WTC11 (cell line): ENCODE results near the gene B3GNT9. TPM values are rescaled to one million over a fixed set of nuclear protein-coding genes. Genes with fewer than 3 reads are reported as not detected.

ENCODE experiments used
- ATAC-seq: fragments of 200-7000 bp; cut with Tn5 transposase; 2 replicates; pipeline ENCODE4 v1.10.0; 2021; ENCODE audit warnings: mild to moderate bottlenecking, moderate library complexity
- CTCF ChIA-PET: fragments of 300-600 bp; sonication (Branson Sonifier 250); formaldehyde crosslinking; loops from one replicate; lab custom pipeline; 2021; ENCODE audit warnings: antibody characterized with exemption; lab: Charles Lee
- POLR2A ChIA-PET: fragments of 350-600 bp; sonication (Branson Sonifier 250); formaldehyde crosslinking; loops from one replicate; lab custom pipeline; 2021; ENCODE audit warnings: antibody characterized with exemption; lab: Charles Lee
- DNase-seq: peaks from one replicate; pipeline ENCODE4 v3.0.0; 2021; ENCODE audit warnings: low spot score
- H3K27ac Mint-ChIP-seq: 2 replicates; pipeline ENCODE4 v1.8.0; 2021; ENCODE audit warnings: mixed read lengths
- H3K27me3 Mint-ChIP-seq: 2 replicates; pipeline ENCODE4 v1.8.0; 2021; ENCODE audit warnings: low read depth, mild to moderate bottlenecking, moderate library complexity, mixed read lengths
- H3K36me3 Mint-ChIP-seq: 2 replicates; pipeline ENCODE4 v1.8.0; 2021; ENCODE audit warnings: mixed read lengths
- H3K4me1 Mint-ChIP-seq: 2 replicates; pipeline ENCODE4 v1.8.0; 2022; ENCODE audit warnings: mixed read lengths
- H3K4me3 Mint-ChIP-seq: 2 replicates; pipeline ENCODE4 v1.8.0; 2021; ENCODE audit warnings: mild to moderate bottlenecking, moderate library complexity, mixed read lengths
- H3K9me3 Mint-ChIP-seq: 2 replicates; pipeline ENCODE4 v1.8.0; 2021; ENCODE audit warnings: mixed read lengths
- CBFB ChIP-seq: sonication (generic); formaldehyde crosslinking; IDR thresholded peaks from 2 replicates; pipeline ENCODE4 v1.8.1; 2022; ENCODE audit warnings: mild to moderate bottlenecking, low read depth, missing genetic modification reagents
- ESRRA ChIP-seq: sonication (generic); formaldehyde crosslinking; IDR thresholded peaks from 2 replicates; pipeline ENCODE4 v1.8.1; 2022; ENCODE audit warnings: mild to moderate bottlenecking, missing genetic modification reagents, borderline replicate concordance
- FOXP1 ChIP-seq: sonication (generic); formaldehyde crosslinking; IDR thresholded peaks from 2 replicates; pipeline ENCODE4 v1.8.0; 2022; ENCODE audit warnings: missing genetic modification reagents, mild to moderate bottlenecking, moderate library complexity, borderline replicate concordance
- GABPB1 ChIP-seq: sonication (generic); formaldehyde crosslinking; IDR thresholded peaks from 2 replicates; pipeline ENCODE4 v1.8.1; 2023; ENCODE audit warnings: mild to moderate bottlenecking, missing genetic modification reagents
- JAZF1 ChIP-seq: fragments of 250-450 bp; sonication (Bioruptor Pico); IDR thresholded peaks from 2 replicates; pipeline ENCODE4 v1.9.0; 2021; ENCODE audit warnings: moderate library complexity, mild to moderate bottlenecking, inconsistent platforms
- SP1 ChIP-seq: sonication (generic); formaldehyde crosslinking; conservative IDR thresholded peaks from 2 replicates; pipeline ENCODE4 v1.8.1; 2022; ENCODE audit warnings: missing genetic modification reagents
- TEAD1 ChIP-seq: sonication (generic); formaldehyde crosslinking; IDR thresholded peaks from 2 replicates; pipeline ENCODE4 v1.8.0; 2022; ENCODE audit warnings: mild to moderate bottlenecking, missing genetic modification reagents
- TEAD4 ChIP-seq: sonication (generic); formaldehyde crosslinking; IDR thresholded peaks from 2 replicates; pipeline ENCODE4 v1.8.0; 2022; ENCODE audit warnings: mild to moderate bottlenecking, missing genetic modification reagents
- total RNA-seq: library from RNA; stranded (reverse); gene quantifications from 3 replicates; pipeline ENCODE4 v1.2.3, GENCODE V29; 2021
- TF ChIP-seq, protein P1 (sequence below): sonication (generic); formaldehyde crosslinking; IDR thresholded peaks from 2 replicates; pipeline ENCODE4 v1.8.1; 2023; ENCODE audit warnings: mild to moderate bottlenecking, missing genetic modification reagents
- TF ChIP-seq, protein P2 (sequence below): sonication (generic); formaldehyde crosslinking; IDR thresholded peaks from 2 replicates; pipeline ENCODE4 v1.8.1; 2023; ENCODE audit warnings: mild to moderate bottlenecking, missing genetic modification reagents, moderate library complexity
- TF ChIP-seq, protein P3 (sequence below): sonication (generic); formaldehyde crosslinking; IDR thresholded peaks from 2 replicates; pipeline ENCODE4 v1.8.0; 2022; ENCODE audit warnings: missing genetic modification reagents
- TF ChIP-seq, protein P4 (sequence below): fragments of 200-600 bp; IDR thresholded peaks from 2 replicates; pipeline ENCODE4 v1.8.0; 2022; ENCODE audit warnings: antibody characterized with exemption
- TF ChIP-seq, protein P5 (sequence below): fragments of 250-450 bp; sonication (Bioruptor Pico); IDR thresholded peaks from 2 replicates; pipeline ENCODE4 v1.9.0; 2021; ENCODE audit warnings: mild to moderate bottlenecking
- TF ChIP-seq, protein P6 (sequence below): sonication (generic); formaldehyde crosslinking; IDR thresholded peaks from 2 replicates; pipeline ENCODE4 v1.8.1; 2022; ENCODE audit warnings: mild to moderate bottlenecking, moderate library complexity, missing genetic modification reagents

Gene B3GNT9
- total RNA-seq, 1 experiment from 2014 or later = 6.4 TPM

DNA sequence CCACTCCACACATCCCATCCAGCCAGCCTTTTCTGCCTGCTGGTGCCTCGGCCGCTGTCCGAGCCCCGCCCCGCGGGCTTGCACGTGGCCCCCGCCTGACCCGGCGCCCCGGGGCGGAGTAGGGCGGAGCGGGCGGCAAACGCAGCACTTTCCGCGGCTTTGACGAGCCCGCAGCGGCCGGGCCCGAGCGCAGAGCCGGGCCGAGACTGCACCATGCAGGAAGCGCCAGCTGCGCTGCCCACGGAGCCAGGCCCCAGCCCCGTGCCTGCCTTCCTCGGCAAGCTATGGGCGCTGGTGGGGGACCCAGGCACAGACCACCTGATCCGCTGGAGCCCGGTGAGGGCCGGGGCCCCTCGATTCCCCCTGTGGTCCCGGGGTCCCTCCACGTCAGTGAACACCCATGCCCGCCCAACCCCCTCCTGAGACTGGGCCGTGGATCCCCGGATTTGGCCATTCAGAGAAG is 13.8 kb upstream of the B3GNT9 start, which contains the start of gene HSF4:
Gene HSF4, plus strand, starts transcription at position 147 of the 463 bp plus-strand sequence. Its CDS starts 67 bp downstream, at position 214.
- Mint-ChIP-seq H3K27me3 (peaks cover 99% of the 10 kb centered on the region), H3K4me3 (peak within 1 kb of the TSS; percentile 65), H3K36me3 (peaks cover 2% of the 10 kb centered on the region; the same call in 1 of the 2 replicates), H3K9me3 (no peaks in the 10 kb centered on the region), H3K27ac (no peak within 1 kb of the TSS), H3K4me1 (peaks cover 41% of the 10 kb centered on the region)
- POLR2A ChIA-PET = no interaction called here
- CTCF ChIA-PET = interaction anchor here (0.6 to 15.6 kb wide), 5 partner anchors 8 to 147 kb away, joined by 3 to 386 read pairs (median 5); partner anchors contain the start of genes B3GNT9, FBXL8 and TRADD
- DNase-seq (no peak), ATAC-seq (no peak)
- TF ChIP-seq SP1 (CRISPR knock-in tag) (no peak), JAZF1 (CRISPR knock-in tag) (no peak), GABPB1 (CRISPR knock-in tag) (peak; percentile 60; the same call in 1 of the 2 replicates), TEAD1 (CRISPR knock-in tag) (no peak), CBFB (CRISPR knock-in tag) (no peak), TEAD4 (CRISPR knock-in tag) (no peak), FOXP1 (CRISPR knock-in tag) (0 out of 2 replicates have a peak, but pooled peaks have one; percentile 27)
- TF ChIP-seq, protein P1, sequence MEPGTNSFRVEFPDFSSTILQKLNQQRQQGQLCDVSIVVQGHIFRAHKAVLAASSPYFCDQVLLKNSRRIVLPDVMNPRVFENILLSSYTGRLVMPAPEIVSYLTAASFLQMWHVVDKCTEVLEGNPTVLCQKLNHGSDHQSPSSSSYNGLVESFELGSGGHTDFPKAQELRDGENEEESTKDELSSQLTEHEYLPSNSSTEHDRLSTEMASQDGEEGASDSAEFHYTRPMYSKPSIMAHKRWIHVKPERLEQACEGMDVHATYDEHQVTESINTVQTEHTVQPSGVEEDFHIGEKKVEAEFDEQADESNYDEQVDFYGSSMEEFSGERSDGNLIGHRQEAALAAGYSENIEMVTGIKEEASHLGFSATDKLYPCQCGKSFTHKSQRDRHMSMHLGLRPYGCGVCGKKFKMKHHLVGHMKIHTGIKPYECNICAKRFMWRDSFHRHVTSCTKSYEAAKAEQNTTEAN (CRISPR knock-in tag) = no peak
- TF ChIP-seq, protein P2, sequence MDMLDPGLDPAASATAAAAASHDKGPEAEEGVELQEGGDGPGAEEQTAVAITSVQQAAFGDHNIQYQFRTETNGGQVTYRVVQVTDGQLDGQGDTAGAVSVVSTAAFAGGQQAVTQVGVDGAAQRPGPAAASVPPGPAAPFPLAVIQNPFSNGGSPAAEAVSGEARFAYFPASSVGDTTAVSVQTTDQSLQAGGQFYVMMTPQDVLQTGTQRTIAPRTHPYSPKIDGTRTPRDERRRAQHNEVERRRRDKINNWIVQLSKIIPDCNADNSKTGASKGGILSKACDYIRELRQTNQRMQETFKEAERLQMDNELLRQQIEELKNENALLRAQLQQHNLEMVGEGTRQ = peak; percentile 36; the same call in 1 of the 2 replicates
- TF ChIP-seq, protein P3, sequence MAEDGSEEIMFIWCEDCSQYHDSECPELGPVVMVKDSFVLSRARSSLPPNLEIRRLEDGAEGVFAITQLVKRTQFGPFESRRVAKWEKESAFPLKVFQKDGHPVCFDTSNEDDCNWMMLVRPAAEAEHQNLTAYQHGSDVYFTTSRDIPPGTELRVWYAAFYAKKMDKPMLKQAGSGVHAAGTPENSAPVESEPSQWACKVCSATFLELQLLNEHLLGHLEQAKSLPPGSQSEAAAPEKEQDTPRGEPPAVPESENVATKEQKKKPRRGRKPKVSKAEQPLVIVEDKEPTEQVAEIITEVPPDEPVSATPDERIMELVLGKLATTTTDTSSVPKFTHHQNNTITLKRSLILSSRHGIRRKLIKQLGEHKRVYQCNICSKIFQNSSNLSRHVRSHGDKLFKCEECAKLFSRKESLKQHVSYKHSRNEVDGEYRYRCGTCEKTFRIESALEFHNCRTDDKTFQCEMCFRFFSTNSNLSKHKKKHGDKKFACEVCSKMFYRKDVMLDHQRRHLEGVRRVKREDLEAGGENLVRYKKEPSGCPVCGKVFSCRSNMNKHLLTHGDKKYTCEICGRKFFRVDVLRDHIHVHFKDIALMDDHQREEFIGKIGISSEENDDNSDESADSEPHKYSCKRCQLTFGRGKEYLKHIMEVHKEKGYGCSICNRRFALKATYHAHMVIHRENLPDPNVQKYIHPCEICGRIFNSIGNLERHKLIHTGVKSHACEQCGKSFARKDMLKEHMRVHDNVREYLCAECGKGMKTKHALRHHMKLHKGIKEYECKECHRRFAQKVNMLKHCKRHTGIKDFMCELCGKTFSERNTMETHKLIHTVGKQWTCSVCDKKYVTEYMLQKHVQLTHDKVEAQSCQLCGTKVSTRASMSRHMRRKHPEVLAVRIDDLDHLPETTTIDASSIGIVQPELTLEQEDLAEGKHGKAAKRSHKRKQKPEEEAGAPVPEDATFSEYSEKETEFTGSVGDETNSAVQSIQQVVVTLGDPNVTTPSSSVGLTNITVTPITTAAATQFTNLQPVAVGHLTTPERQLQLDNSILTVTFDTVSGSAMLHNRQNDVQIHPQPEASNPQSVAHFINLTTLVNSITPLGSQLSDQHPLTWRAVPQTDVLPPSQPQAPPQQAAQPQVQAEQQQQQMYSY (CRISPR knock-in tag) = peak; percentile 63
- TF ChIP-seq, protein P4, sequence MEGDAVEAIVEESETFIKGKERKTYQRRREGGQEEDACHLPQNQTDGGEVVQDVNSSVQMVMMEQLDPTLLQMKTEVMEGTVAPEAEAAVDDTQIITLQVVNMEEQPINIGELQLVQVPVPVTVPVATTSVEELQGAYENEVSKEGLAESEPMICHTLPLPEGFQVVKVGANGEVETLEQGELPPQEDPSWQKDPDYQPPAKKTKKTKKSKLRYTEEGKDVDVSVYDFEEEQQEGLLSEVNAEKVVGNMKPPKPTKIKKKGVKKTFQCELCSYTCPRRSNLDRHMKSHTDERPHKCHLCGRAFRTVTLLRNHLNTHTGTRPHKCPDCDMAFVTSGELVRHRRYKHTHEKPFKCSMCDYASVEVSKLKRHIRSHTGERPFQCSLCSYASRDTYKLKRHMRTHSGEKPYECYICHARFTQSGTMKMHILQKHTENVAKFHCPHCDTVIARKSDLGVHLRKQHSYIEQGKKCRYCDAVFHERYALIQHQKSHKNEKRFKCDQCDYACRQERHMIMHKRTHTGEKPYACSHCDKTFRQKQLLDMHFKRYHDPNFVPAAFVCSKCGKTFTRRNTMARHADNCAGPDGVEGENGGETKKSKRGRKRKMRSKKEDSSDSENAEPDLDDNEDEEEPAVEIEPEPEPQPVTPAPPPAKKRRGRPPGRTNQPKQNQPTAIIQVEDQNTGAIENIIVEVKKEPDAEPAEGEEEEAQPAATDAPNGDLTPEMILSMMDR = no peak
- TF ChIP-seq, protein P5, sequence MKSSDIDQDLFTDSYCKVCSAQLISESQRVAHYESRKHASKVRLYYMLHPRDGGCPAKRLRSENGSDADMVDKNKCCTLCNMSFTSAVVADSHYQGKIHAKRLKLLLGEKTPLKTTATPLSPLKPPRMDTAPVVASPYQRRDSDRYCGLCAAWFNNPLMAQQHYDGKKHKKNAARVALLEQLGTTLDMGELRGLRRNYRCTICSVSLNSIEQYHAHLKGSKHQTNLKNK (CRISPR knock-in tag) = no peak
- TF ChIP-seq, protein P6, sequence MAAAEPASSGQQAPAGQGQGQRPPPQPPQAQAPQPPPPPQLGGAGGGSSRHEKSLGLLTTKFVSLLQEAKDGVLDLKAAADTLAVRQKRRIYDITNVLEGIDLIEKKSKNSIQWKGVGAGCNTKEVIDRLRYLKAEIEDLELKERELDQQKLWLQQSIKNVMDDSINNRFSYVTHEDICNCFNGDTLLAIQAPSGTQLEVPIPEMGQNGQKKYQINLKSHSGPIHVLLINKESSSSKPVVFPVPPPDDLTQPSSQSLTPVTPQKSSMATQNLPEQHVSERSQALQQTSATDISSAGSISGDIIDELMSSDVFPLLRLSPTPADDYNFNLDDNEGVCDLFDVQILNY (CRISPR knock-in tag) = no peak

DNA sequence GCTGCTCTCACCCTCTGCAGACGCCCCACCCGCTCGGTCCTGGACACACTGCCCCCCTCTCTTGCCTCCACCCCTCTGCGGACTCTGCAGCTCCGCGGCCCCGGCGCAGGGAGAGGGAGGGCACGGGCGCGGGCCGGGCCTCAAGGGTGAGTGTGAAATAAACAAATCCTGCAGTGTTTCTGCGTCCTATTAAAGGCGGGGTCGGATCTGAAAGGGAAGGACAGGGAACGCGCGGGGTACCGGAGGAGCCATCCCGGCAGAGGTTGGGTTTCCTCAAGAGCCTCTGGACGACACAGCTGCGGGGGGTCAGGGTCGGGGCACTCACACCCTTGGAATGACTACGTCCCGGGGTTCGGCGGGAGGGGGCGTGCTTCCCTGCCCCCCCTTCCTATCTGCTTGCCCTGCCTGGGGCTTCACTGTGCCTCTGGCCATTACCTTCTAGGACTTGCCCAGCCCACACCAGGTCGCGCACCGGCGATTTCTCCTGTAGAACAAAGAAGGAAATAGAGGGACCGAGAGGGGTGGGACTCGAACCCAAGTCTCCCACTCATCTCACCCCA is 13.3 kb upstream of the B3GNT9 start:
- TF ChIP-seq ESRRA (CRISPR knock-in tag) (0 out of 2 replicates have a peak, but pooled peaks have one; percentile 8), FOXP1 (CRISPR knock-in tag) (no peak)
- TF ChIP-seq, all 79 proteins: peak for 1
- H3K36me3 Mint-ChIP-seq = peaks cover 2% of the 10 kb centered on the region; the same call in 1 of the 2 replicates
- peaks cover 42% of the 10 kb centered on the region for H3K4me1 Mint-ChIP-seq
- peak overlapping the region; percentile 58 for H3K4me3 Mint-ChIP-seq
- DNase-seq = no peak
- no peak overlapping the region for H3K27ac Mint-ChIP-seq
- H3K9me3 Mint-ChIP-seq = no peaks in the 10 kb centered on the region
- POLR2A ChIA-PET = no interaction called here
- CTCF ChIA-PET = interaction anchor here (0.9 to 15.6 kb wide), 9 partner anchors 6 to 203 kb away, joined by 3 to 386 read pairs (median 9); partner anchors contain the start of genes B3GNT9, CES3, FBXL8 and HSF4
- ATAC-seq = no peak
- peaks cover 99% of the 10 kb centered on the region for H3K27me3 Mint-ChIP-seq
